Bone marrow (tissue), 2 donors: ENCODE results near the gene AQP6.

Source experiments
- DNase-seq, 2 donors: peaks; one replicate each; lab custom pipeline; 2025; lab: John Stamatoyannopoulos, UW

AQP6 gene

GRCh38 chr12:49972641-49973360 lies at the start of gene AQP6:
Gene AQP6, plus strand, starts transcription at chr12:49972947. Its CDS starts 227 bp downstream, at chr12:49973174.
- DNase-seq = no peak

- DNase-seq = no peak
These were observed 49.6 kb upstream of the AQP6 start for GRCh38 chr12:49923035-49923644.

GRCh38 chr12:49923880-49924556 lies 48.7 kb upstream of the AQP6 start:
- no peak for DNase-seq

GRCh38 chr12:49924628-49925246 lies 48.0 kb upstream of the AQP6 start:
- DNase-seq = no peak

GRCh38 chr12:49925433-49926204 lies 47.1 kb upstream of the AQP6 start:
- no peak for DNase-seq

- DNase-seq = no peak
These were observed 44.3 kb upstream of the AQP6 start for GRCh38 chr12:49928471-49928870.

GRCh38 chr12:49929581-49929980 lies 43.2 kb upstream of the AQP6 start:
- no peak for DNase-seq

GRCh38 chr12:49930515-49931288 lies 42.0 kb upstream of the AQP6 start:
- no peak for DNase-seq

GRCh38 chr12:49932023-49932422 lies 40.7 kb upstream of the AQP6 start:
- no peak for DNase-seq

GRCh38 chr12:49932533-49933130 lies 40.1 kb upstream of the AQP6 start:
- DNase-seq = no peak

GRCh38 chr12:49933796-49934195 lies 39.0 kb upstream of the AQP6 start:
- DNase-seq = no peak

GRCh38 chr12:49934505-49934904 lies 38.2 kb upstream of the AQP6 start:
- DNase-seq = no peak

GRCh38 chr12:49936925-49937324 lies 35.8 kb upstream of the AQP6 start:
- no peak for DNase-seq

GRCh38 chr12:49937639-49938300 lies 35.0 kb upstream of the AQP6 start:
- no peak for DNase-seq

GRCh38 chr12:49939307-49939706 lies 33.4 kb upstream of the AQP6 start:
- no peak for DNase-seq

GRCh38 chr12:49939707-49940106 lies 33.0 kb upstream of the AQP6 start:
- DNase-seq = no peak

GRCh38 chr12:49941556-49942511 lies 30.9 kb upstream of the AQP6 start:
- DNase-seq = no peak

- DNase-seq = no peak
These were observed 30.2 kb upstream of the AQP6 start for GRCh38 chr12:49942512-49942893.
